Epithelial cell of esophagus (primary cell): ENCODE results near the gene CELA2A.

Experiments used
- DNase-seq: peaks from one replicate; pipeline ENCODE4 v3.0.0; 2010; ENCODE audit warnings: low read depth
- H3K4me3 ChIP-seq: 2 replicates; pipeline ENCODE4 v1.5.1; 2011; ENCODE audit warnings: mild to moderate bottlenecking, low read length, control low read depth
- CTCF ChIP-seq: IDR thresholded peaks from 2 replicates; pipeline ENCODE4 v1.5.1; 2011; ENCODE audit warnings: low read depth, mild to moderate bottlenecking, low read length, control low read depth, inconsistent platforms; ENCODE audit not compliant: insufficient read depth; ENCODE audit errors: missing control alignments

The CELA2A gene

GRCh38 chr1:15456313-15456954, at the start of gene CELA2A:
TSS of gene CELA2A (plus strand) at chr1:15456732. CDS start at chr1:15456754, 22 bp downstream.
- TF ChIP-seq CTCF = no peak
- no peak within 1 kb of the TSS for H3K4me3 ChIP-seq

GRCh38 chr1:15407580-15407979, 49.0 kb upstream of the CELA2A start:
- no peak overlapping the region for H3K4me3 ChIP-seq
- DNase-seq = no peak
- TF ChIP-seq CTCF = no peak

More at GRCh38 chr1:15456313-15456954, at the start of gene CELA2A:
- DNase-seq = no peak

DNA sequence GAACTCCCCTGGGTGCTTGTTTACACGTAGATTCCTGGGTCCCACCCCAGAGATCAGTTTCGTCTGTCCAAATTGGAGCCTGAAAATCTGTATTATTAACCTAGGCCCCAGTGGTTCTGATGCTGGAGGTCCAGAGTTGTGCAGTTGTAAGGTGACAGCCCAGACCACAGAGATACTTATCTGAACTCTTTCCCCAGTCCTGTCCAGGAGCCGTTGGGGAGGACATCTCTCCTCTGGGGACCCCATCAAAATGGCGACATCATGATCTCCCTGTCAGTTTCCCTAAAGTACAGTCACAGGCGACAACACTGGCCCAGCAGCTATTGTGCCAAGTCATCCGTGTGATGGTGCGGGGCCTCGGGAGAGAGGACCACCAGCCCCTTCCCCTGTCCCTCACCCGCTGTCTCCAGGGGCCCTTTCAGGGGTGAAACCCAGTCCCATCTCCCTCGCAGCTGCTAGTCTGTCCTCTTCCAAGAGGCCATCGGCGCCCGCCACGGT, 47.6 kb upstream of the CELA2A start:
- TF ChIP-seq CTCF = no peak
- H3K4me3 ChIP-seq = peak overlapping the region; percentile 39
- no peak for DNase-seq

DNA sequence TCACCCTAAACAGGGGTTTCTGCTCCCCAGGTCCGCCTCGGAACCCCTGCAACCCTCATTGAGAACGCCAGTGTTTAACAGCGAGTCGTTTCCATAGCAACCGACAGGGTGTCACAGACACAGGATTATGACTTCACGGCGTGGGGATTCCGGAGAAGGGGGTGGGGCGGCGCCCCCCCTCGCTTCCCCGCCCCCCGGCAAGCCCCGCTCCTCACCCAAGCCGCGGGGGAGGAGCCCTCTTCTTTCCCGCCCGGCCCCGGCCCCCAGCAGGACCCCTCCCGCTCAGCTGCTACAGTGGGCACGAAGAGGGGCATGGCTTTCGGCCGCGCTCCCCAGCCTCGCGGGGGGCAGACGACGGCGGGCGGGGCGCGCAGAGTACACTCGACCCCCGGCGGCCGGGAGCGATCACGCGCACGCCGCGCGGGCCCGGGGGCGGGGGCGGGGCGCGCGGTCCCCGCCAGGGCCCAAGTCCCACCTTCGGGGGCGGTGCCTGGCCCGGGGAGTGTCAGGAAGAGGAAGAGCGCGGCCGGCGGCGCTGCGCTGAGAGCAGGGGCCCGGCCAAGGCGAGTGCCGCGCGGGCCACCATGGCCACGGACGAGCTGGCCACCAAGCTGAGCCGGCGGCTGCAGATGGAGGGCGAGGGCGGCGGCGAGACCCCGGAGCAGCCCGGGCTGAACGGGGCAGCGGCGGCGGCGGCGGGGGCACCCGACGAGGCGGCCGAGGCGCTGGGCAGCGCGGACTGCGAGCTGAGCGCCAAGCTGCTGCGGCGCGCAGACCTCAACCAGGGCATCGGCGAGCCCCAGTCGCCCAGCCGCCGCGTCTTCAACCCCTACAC, 46.9 kb upstream of the CELA2A start, which contains the start of gene EFHD2:
TSS of gene EFHD2 (plus strand) at position 501 of the 835 bp plus-strand sequence. CDS start at position 585, 84 bp downstream.
- TF ChIP-seq CTCF = no peak
- DNase-seq = peak; percentile 76
- peak within 1 kb of the TSS; percentile 73 for H3K4me3 ChIP-seq

- peak overlapping the region; percentile 73 for H3K4me3 ChIP-seq
- DNase-seq = no peak
- TF ChIP-seq CTCF = no peak
Observed at GRCh38 chr1:15410223-15410883, 46.2 kb upstream of the CELA2A start.

GRCh38 chr1:15410884-15411245, 45.7 kb upstream of the CELA2A start:
- DNase-seq = no peak
- TF ChIP-seq CTCF = no peak
- peak overlapping the region; percentile 73 for H3K4me3 ChIP-seq
